ENCODE measurements around the gene LDLRAD3.
"Not testable (repeated sequence)": the region's sequence is repeated elsewhere in the genome, so short reads cannot be mapped to it uniquely, and the experiment has no call there.

LDLRAD3 gene

GRCh38 chr11:36164506-36165250, 220.8 kb downstream of the LDLRAD3 start:
- no peak for DNase-seq

- DNase-seq: peak; percentile 47
Measured at GRCh38 chr11:36165621-36166397, 221.9 kb downstream of the LDLRAD3 start.

- DNase-seq: no peak
Measured at GRCh38 chr11:36167073-36167472, 223.2 kb downstream of the LDLRAD3 start.

- no peak for DNase-seq
Measured at GRCh38 chr11:36167729-36168128, 223.9 kb downstream of the LDLRAD3 start.

- DNase-seq: no peak
Measured at GRCh38 chr11:36177836-36178235, 234.0 kb downstream of the LDLRAD3 start.

- DNase-seq: no peak
Measured at GRCh38 chr11:36186340-36187175, 242.7 kb downstream of the LDLRAD3 start.

GRCh38 chr11:36187622-36188021, 243.8 kb downstream of the LDLRAD3 start:
- DNase-seq: no peak

GRCh38 chr11:36189735-36190134, 245.9 kb downstream of the LDLRAD3 start:
- DNase-seq: not testable (repeated sequence)

GRCh38 chr11:36191941-36192340, 248.1 kb downstream of the LDLRAD3 start:
- no peak for DNase-seq

- no peak for DNase-seq
Measured at GRCh38 chr11:36192425-36193289, 248.8 kb downstream of the LDLRAD3 start.

GRCh38 chr11:36193290-36193619, 249.4 kb downstream of the LDLRAD3 start:
- DNase-seq: no peak

GRCh38 chr11:36193721-36194120, 249.9 kb downstream of the LDLRAD3 start:
- no peak for DNase-seq

GRCh38 chr11:36195496-36196354, 251.9 kb downstream of the LDLRAD3 start:
- DNase-seq: no peak

- DNase-seq: no peak
Measured at GRCh38 chr11:36196411-36196998, 252.6 kb downstream of the LDLRAD3 start.

- no peak for DNase-seq
Measured at GRCh38 chr11:36201411-36201810, 257.5 kb downstream of the LDLRAD3 start.

GRCh38 chr11:36205536-36205935, 261.7 kb downstream of the LDLRAD3 start:
- no peak for DNase-seq

- DNase-seq: no peak
Measured at GRCh38 chr11:36210529-36210928, 266.7 kb downstream of the LDLRAD3 start.

- DNase-seq: no peak
Measured at GRCh38 chr11:36211761-36212430, 268.0 kb downstream of the LDLRAD3 start.

- no peak for DNase-seq
Measured at GRCh38 chr11:36212564-36213392, 268.9 kb downstream of the LDLRAD3 start.
